Measurements from ENCODE around the gene DNAJB4.
"Not testable (repeated sequence)": the region's sequence is repeated elsewhere in the genome, so short reads cannot be mapped to it uniquely, and the experiment has no call there.

Gene DNAJB4

GRCh38 chr1:77990629-77991204 is 14.0 kb upstream of the DNAJB4 start:
- DNase-seq: no peak

DNA sequence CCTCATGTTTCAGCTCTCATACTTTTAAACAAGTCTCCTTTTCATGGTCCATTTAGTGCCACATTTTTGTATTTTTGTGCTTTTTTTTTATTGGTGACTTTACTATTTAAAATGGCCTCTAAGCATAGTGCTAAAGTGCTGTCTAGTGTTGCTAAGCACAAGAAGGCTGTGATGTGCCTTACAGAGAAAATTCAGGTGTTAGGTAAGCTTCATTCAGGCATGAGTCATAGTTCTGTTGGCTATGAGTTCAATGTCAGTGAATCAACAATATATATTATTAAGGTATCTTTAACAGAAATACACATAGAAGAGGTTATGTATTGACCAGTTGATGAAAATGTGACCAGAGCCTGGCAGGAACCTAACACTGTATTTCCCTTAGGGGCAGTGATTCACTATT is 13.1 kb upstream of the DNAJB4 start:
- no peak for DNase-seq

- no peak for DNase-seq
Measured at GRCh38 chr1:77994117-77994705, 10.5 kb upstream of the DNAJB4 start.

- no peak for DNase-seq
Measured at GRCh38 chr1:77996734-77997133, 8.0 kb upstream of the DNAJB4 start.

DNA sequence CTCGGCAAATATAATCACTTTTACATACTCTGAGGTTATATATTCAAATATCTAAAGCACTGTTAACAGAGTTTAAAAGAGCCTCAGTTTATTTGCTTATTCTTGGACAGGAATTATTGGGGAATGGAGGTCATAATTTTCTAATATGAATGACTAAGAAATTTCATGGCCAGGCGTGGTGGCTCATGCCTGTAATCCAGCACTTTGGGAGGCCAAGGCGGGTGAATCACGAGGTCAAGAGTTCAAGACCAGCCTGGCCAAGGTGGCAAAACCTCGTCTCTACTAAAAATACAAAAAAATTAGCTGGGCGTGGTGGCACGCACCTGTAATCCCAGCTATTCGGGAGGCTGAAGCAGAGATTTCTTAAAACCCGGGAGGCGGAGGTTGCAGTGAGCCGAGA is 4.2 kb upstream of the DNAJB4 start:
- not testable (repeated sequence) for DNase-seq

GRCh38 chr1:78003070-78003746 is 1.5 kb upstream of the DNAJB4 start:
- no peak for DNase-seq

- DNase-seq: peak in 22 of 56 donors; percentile 2 to 47 (median 10)
Measured at GRCh38 chr1:78003882-78004718, 639 bp upstream of the DNAJB4 start.

DNA sequence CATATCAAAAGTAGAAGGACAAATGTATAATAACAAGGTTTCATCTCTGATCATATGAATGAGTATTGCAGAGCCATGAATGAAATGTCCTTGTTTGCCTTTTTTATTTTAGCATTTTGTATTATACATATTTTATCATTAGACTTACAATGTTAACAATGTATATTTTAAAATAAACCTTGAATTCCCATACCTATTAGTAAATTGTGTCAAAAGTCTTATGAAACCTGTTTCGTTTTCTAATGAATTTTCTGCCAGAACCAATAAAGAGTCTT is 646 bp downstream of the DNAJB4 start:
- no peak for DNase-seq

DNA sequence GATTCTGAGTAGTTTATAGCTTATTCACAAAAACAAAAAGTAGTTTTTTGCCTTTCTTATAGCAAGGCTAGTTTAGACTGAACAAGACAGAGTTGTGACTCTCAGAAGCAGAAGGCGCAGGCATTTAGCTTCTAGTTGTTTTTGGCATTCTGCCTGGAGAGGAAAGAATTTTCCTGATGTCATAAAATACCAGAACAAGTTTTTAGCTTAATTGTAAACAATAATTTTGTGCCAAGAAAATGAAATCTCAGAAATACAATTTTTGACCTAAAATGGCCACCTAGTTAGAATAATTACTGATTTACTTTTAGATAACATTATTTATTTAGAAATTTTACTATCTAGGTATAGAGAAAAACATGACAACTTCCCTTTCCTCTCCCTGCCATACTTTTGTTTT is 1.0 kb downstream of the DNAJB4 start:
- peak in 2 of 56 donors; percentile 8 to 15 for DNase-seq

DNA sequence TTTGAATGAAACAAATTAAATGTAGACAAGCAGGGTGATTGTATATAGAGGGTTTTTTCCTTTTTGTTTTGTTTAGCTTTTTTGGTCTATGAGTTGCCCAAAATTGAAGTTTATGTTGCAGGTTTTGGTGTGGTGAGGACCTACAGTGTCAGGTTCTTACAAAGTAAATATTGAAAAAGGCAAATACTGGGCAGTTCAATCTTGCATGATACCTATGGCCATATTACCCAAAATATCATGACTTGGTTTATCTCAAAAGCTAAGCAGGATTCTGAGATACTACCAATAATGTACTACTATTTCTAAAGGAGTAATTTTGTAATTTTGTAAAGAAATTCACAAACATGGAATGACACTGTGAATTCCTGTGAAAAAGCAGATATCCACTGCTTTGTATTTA is 1.8 kb downstream of the DNAJB4 start:
- no peak for DNase-seq

DNA sequence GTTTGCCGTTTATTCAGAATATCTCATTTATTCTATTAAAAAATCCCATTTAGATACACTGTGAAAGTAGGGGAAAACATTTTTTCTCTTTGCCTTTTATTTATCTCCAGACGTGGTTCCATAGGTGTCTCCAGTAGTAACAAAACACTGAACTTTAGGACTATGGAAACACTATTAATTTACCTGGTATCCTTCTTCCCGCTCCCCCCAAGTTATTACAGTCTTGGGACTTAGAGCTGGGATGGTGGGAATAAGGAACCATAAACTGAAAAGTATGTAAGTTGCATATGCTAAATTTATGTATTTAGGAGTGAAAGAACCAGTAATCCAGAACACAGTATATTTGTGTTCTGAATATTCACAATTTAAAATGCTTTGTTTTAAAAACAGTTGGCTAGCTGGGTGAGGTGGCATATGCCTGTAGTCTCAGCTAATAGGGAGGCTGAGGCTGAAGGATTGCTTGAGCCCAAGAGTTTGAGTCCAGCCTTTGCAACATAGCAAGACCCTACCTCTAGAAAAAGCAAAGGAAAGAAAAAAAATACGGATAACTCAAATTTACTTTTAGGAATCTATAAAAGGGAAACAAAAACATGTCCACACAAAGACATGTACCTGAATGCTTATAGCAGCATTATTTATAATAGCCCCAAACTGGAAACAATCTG is 3.1 kb downstream of the DNAJB4 start:
- no peak for DNase-seq

GRCh38 chr1:78009276-78009675 is 4.5 kb downstream of the DNAJB4 start:
- DNase-seq: no peak

DNA sequence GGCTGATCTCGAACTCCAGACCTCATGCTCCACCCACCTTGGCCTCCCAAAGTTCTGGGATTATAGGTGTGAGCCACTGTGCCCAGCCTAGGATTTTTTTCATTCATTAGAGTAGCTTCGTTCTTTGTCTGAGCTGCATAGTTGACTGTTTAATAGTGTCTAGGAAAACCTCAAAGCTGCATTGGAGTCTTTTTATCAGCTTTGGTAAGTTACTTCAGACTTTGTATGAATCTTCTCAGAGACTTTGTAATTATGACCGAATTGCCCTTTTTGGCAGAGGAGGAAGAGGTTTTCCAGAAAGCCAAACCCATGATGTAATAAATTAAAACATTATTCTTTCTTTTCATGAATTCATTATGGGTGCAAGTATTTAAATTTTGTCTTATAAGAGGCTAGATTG is 5.1 kb downstream of the DNAJB4 start:
- no peak for DNase-seq

GRCh38 chr1:78011050-78011449 is 6.3 kb downstream of the DNAJB4 start:
- no peak for DNase-seq

GRCh38 chr1:78015148-78015547 is 10.4 kb downstream of the DNAJB4 start:
- DNase-seq: no peak

DNA sequence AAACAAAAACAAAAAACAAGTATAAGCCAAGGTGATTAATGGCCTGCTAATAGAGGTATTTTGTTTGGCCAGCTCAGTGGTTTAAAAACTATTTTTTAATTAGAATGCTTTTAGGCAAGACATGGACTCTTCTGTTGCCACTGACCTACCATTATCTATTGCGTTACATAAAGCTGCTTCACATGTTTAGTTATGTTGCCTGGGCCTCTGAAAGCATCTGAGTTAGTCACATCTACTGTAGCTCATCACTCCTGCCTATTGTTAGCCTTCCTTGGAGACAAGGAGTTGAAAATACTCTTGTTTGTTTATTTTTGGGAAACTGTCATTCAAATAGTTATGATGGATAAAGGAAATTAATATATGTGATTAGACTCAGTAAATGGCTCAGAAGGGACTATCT is 14.3 kb downstream of the DNAJB4 start:
- DNase-seq: no peak

DNA sequence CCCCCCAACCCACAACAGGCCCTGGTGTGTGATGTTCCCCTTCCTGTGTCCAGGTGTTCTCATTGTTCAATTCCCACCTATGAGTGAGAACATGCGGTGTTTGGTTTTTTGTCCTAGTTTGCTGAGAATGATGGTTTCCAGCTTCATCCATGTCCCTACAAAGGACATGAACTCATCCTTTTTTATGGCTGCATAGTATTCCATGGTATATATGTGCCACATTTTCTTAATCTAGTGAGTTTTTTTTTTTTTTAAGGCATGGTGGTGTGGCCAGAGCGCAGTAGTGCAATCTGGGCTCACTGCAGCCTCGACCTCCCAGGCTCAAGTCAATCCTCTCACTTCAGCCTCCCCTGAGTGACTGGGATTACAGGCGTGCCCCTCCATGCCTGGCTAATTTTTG is 16.4 kb downstream of the DNAJB4 start:
- not testable (repeated sequence) for DNase-seq

GRCh38 chr1:78029793-78030192 is 25.1 kb downstream of the DNAJB4 start:
- DNase-seq: no peak

- peak in 2 of 56 donors; percentile 12 to 17 for DNase-seq
Measured at GRCh38 chr1:78032996-78033796, 28.5 kb downstream of the DNAJB4 start.

DNA sequence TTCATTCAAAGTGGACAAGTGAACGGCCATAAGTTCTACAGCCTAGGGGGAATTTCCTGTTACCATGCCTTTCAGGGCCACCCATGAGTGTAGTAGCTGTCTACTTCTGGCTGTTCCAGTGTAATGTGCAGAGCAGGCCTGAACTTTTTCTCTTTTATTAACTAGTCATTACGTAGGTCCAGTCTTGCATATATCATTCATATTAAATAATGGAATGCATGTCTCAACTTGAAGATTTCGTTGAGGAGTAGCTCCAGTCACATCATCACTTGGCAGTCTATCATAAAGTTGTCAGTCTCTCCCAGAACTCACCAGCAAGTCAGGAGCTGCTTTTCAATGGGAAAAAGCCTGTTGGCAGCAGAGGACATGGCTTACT is 29.0 kb downstream of the DNAJB4 start:
- DNase-seq: no peak

DNA sequence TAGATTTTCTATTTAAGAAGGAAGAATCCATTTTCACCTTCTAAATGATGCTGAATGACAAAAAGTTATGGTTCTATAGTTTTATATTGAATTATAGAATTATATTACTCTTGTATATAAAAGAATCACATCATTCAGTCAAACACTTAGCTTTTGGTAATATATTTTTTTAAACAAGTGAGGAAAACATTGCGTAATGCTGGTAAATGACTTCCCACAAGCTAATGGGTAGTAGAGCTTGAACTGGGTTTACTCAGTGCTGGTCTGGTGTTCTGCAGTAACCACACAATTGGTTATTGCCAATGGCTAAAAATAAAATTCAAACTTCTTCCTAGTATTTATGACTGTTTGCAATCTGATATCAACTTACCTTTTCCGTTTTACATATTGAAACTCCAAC is 30.4 kb downstream of the DNAJB4 start:
- no peak for DNase-seq

All from amygdala (tissue), 56 donors.